Measurements from ENCODE around the gene PDCD1. TPM values are rescaled to one million over a fixed set of nuclear protein-coding genes. Genes with fewer than 3 reads are reported as not detected.

PDCD1 gene
- total RNA-seq, 3 donors from 2014 or later (not counting 1 experiment from before 2014, with no cell fraction given) = 0.45 TPM; not detected in 2

- Mint-ChIP-seq H3K4me3 (no peak overlapping the region), H3K4me1 (peaks cover 15 to 18% of the 10 kb centered on the region in 2 donors), H3K27me3 (ENCODE audit: low read depth in 2 of 2) (no peaks in the 10 kb centered on the region), H3K36me3 (no peaks in the 10 kb centered on the region), H3K27ac (no peak overlapping the region), H3K9me3 (peaks cover 0 to 2% of the 10 kb centered on the region in 2 donors)
- H3K27ac ChIP-seq (ENCODE audit: low read length) = no peak overlapping the region
- H3K36me3 ChIP-seq (ENCODE audit: control insufficient read depth, insufficient read depth, low read length) = no peaks in the 10 kb centered on the region
- H3K27me3 ChIP-seq (ENCODE audit: control insufficient read depth, insufficient read depth, low read length) = no peaks in the 10 kb centered on the region
- H3K9me3 ChIP-seq (ENCODE audit: control insufficient read depth, insufficient read depth, low read length) = no peaks in the 10 kb centered on the region
- WGBS (ENCODE audit: insufficient coverage) = 94% methylated on average over 27 of the region's 27 CpGs
- no peak overlapping the region for H3K4me3 ChIP-seq (ENCODE audit: low read length)
- peaks cover 22% of the 10 kb centered on the region for H3K4me1 ChIP-seq (ENCODE audit: control insufficient read depth, insufficient read depth, low read length)
- DNase-seq = no peak
- no peak for ATAC-seq
- no peak for TF ChIP-seq CTCF (IDR thresholded peaks at IDR 0.05)
- intact Hi-C loops (cut with micrococcal nuclease) = no loop called here
Observed at GRCh38 chr2:241891315-241891987, 32.8 kb upstream of the PDCD1 start.

DNA sequence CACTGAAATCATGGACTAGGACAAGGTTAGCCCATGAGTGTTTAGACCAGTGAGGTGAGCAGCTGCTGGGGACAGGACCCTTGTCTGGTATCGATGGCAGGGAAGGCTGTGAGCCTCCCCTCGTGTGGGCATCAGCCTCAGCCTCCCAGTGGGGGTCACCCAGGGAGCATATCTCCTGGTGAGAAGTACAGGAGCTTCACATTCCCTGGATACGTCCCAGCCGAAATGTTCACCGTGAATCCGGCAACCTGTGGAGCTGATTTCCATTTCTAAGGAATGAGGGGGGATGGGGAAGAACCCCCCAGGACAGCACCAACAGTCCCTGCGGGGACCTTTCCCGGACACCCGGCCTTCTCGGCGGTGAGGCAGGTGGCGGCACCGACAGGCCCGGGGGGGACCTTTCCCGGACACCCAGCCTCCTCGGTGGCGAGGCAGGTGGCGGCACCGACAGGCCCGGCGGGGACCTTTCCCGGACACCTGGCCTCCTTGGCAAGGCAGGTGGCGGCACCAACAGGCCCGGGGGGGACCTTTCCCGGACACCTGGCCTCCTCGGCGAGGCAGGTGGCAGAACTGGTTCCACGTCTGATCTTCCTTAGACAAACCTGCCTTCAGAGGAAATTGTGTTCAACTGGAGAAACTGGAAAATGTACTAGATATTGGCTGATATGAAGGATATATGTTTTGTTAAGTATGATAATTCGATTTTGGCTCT lies 32.0 kb upstream of the PDCD1 start:
- 96% methylated on average over 29 of the region's 29 CpGs for WGBS (ENCODE audit: insufficient coverage)
- intact Hi-C loops (cut with micrococcal nuclease) = no loop called here
- Mint-ChIP-seq H3K4me1 (peaks cover 9 to 18% of the 10 kb centered on the region in 2 donors), H3K36me3 (no peaks in the 10 kb centered on the region), H3K4me3 (no peak overlapping the region), H3K27me3 (ENCODE audit: low read depth in 2 of 2) (no peaks in the 10 kb centered on the region), H3K27ac (no peak overlapping the region), H3K9me3 (no peaks in the 10 kb centered on the region)
- ATAC-seq = no peak
- no peaks in the 10 kb centered on the region for H3K36me3 ChIP-seq (ENCODE audit: control insufficient read depth, insufficient read depth, low read length)
- no peak for DNase-seq
- TF ChIP-seq CTCF (IDR thresholded peaks at IDR 0.05) = no peak
- H3K27ac ChIP-seq (ENCODE audit: low read length) = no peak overlapping the region
- no peaks in the 10 kb centered on the region for H3K27me3 ChIP-seq (ENCODE audit: control insufficient read depth, insufficient read depth, low read length)
- H3K4me1 ChIP-seq (ENCODE audit: control insufficient read depth, insufficient read depth, low read length) = peaks cover 22% of the 10 kb centered on the region
- H3K9me3 ChIP-seq (ENCODE audit: control insufficient read depth, insufficient read depth, low read length) = no peaks in the 10 kb centered on the region
- no peak overlapping the region for H3K4me3 ChIP-seq (ENCODE audit: low read length)

DNA sequence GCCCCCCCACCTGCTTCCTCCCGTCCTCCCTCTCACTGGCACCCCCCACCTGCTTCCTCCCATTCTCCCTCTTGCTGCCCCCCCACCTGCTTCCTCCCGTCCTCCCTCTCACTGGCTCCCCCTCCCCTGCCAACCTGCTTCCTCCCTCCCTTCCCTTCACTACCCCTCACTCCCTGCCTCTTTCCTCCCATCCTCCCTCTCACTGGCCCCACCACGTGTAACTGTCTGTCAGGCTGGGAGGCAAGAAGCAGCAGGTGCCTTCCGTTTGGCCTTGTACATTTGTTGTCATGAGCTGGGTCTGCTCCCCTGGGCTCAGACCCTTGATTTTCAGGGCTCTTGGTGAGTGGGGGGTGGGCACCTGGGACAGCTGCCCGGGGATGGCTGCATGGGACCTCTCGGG lies 29.9 kb upstream of the PDCD1 start:
- TF ChIP-seq CTCF (IDR thresholded peaks at IDR 0.05) = no peak
- H3K4me3 ChIP-seq (ENCODE audit: low read length) = no peak overlapping the region
- H3K27me3 ChIP-seq (ENCODE audit: control insufficient read depth, insufficient read depth, low read length) = no peaks in the 10 kb centered on the region
- H3K27ac Mint-ChIP-seq = no peak overlapping the region
- peaks cover 6 to 22% of the 10 kb centered on the region in 2 donors for H3K4me1 Mint-ChIP-seq
- no peaks in the 10 kb centered on the region for H3K27me3 Mint-ChIP-seq (ENCODE audit: low read depth in 2 of 2)
- no peaks in the 10 kb centered on the region for H3K9me3 ChIP-seq (ENCODE audit: control insufficient read depth, insufficient read depth, low read length)
- H3K36me3 ChIP-seq (ENCODE audit: control insufficient read depth, insufficient read depth, low read length) = no peaks in the 10 kb centered on the region
- WGBS (ENCODE audit: insufficient coverage) = 54% methylated on average over 5 of the region's 6 CpGs
- H3K36me3 Mint-ChIP-seq = no peaks in the 10 kb centered on the region
- ATAC-seq (no peak), DNase-seq (no peak)
- no peaks in the 10 kb centered on the region for H3K9me3 Mint-ChIP-seq
- intact Hi-C loops (cut with micrococcal nuclease) = loop anchor here (10.0 kb wide), 1 partner anchor 534 kb away; the partner anchor contains the start of gene FARP2
- no peak overlapping the region for H3K27ac ChIP-seq (ENCODE audit: low read length)
- H3K4me1 ChIP-seq (ENCODE audit: control insufficient read depth, insufficient read depth, low read length) = peaks cover 7% of the 10 kb centered on the region
- no peak overlapping the region for H3K4me3 Mint-ChIP-seq
